ENCODE results near the gene NUDT3.

Gene NUDT3

GRCh38 chr6:34230653-34231371 is 161.7 kb downstream of the NUDT3 start:
- Mint-ChIP-seq H3K27ac (no peak overlapping the region), H3K4me3 (no peak overlapping the region), H3K36me3 (ENCODE audit: low read depth) (no peaks in the 10 kb centered on the region), H3K27me3 (no peaks in the 10 kb centered on the region), H3K9me3 (no peaks in the 10 kb centered on the region), H3K4me1 (ENCODE audit: low read depth) (peaks cover 33% of the 10 kb centered on the region)
- no peak for DNase-seq

- Mint-ChIP-seq H3K9me3 (no peaks in the 10 kb centered on the region), H3K36me3 (ENCODE audit: low read depth) (no peaks in the 10 kb centered on the region), H3K4me3 (no peak overlapping the region), H3K27me3 (no peaks in the 10 kb centered on the region), H3K4me1 (ENCODE audit: low read depth) (peaks cover 35% of the 10 kb centered on the region), H3K27ac (no peak overlapping the region)
- no peak for DNase-seq
These were observed 162.6 kb downstream of the NUDT3 start for GRCh38 chr6:34229877-34230276.
